Activated naive CD8-positive, alpha-beta T cell (primary cell): ENCODE results near the gene PPP1R14C.
"Not testable (repeated sequence)": the region's sequence is repeated elsewhere in the genome, so short reads cannot be mapped to it uniquely, and the experiment has no call there.

Source experiments
- H3K27ac Mint-ChIP-seq: one replicate; pipeline ENCODE4 v1.8.0; 2021; ENCODE audit warnings: mixed read lengths
- H3K27me3 Mint-ChIP-seq: one replicate; pipeline ENCODE4 v1.8.0; 2021; ENCODE audit warnings: mixed read lengths
- H3K36me3 Mint-ChIP-seq: one replicate; pipeline ENCODE4 v1.8.0; 2021; ENCODE audit warnings: mixed read lengths
- H3K4me1 Mint-ChIP-seq: one replicate; pipeline ENCODE4 v1.8.0; 2021; ENCODE audit warnings: low read depth, mixed read lengths
- H3K4me3 Mint-ChIP-seq: one replicate; pipeline ENCODE4 v1.8.0; 2021; ENCODE audit warnings: mild to moderate bottlenecking, mixed read lengths
- H3K9me3 Mint-ChIP-seq: one replicate; pipeline ENCODE4 v1.8.0; 2021; ENCODE audit warnings: low read depth, mixed read lengths

The PPP1R14C gene

DNA sequence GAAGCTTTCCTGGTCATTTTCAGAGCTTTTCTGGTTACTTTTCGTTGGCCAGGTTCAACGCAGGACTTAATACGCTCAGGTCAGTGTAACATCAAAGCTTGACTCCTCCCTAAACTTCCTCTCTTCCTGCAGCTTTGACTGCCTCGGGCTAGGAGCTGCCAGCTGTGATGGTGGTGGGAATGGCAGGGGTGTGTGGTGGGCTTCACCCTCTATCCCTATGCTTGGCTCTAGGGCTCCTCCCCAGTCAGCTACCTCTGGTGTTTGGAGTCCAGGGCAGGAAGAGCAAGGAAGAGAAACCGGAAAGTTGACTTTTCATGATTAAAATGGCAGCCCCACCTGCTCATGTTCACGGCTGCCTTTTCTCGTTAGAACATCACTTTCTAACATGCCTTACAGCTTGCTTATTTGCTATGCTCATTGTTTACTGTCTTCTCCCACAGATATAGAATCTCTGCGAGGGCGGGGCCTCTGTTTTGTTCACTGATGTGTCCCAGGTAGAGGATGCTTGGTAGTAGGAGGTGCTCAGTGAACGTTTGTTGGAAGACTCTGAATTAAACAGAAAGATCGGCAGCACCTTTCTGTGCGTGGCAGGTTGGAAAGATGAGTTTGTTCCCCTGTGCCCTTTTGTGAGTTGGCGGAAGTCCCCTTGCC, 16.1 kb upstream of the PPP1R14C start:
- Mint-ChIP-seq H3K4me3 (no peak overlapping the region), H3K4me1 (no peaks in the 10 kb centered on the region), H3K36me3 (no peaks in the 10 kb centered on the region), H3K27ac (no peak overlapping the region), H3K27me3 (peaks cover 5% of the 10 kb centered on the region), H3K9me3 (no peaks in the 10 kb centered on the region)

DNA sequence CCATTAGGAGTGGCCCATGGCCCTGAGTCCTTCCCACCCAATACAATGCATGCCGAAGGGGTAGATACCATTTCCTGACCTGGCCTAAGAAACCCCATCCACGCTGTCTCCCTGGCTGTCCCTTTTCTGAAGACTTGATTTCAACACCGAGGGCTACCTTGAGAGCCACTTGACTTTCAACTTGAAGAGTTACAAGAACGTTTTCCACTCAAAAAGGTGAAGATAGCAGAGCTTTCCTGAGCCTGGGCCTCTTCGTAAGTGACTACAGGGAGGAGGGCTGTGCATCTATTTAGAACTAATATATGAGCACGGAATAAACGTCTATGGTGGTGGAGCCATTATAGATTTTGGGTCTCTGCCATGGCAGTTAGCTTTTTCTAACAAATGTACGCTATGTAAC, 14.4 kb upstream of the PPP1R14C start:
- Mint-ChIP-seq H3K27ac (no peak overlapping the region), H3K9me3 (no peaks in the 10 kb centered on the region), H3K36me3 (no peaks in the 10 kb centered on the region), H3K4me1 (no peaks in the 10 kb centered on the region), H3K27me3 (peaks cover 5% of the 10 kb centered on the region), H3K4me3 (no peak overlapping the region)

DNA sequence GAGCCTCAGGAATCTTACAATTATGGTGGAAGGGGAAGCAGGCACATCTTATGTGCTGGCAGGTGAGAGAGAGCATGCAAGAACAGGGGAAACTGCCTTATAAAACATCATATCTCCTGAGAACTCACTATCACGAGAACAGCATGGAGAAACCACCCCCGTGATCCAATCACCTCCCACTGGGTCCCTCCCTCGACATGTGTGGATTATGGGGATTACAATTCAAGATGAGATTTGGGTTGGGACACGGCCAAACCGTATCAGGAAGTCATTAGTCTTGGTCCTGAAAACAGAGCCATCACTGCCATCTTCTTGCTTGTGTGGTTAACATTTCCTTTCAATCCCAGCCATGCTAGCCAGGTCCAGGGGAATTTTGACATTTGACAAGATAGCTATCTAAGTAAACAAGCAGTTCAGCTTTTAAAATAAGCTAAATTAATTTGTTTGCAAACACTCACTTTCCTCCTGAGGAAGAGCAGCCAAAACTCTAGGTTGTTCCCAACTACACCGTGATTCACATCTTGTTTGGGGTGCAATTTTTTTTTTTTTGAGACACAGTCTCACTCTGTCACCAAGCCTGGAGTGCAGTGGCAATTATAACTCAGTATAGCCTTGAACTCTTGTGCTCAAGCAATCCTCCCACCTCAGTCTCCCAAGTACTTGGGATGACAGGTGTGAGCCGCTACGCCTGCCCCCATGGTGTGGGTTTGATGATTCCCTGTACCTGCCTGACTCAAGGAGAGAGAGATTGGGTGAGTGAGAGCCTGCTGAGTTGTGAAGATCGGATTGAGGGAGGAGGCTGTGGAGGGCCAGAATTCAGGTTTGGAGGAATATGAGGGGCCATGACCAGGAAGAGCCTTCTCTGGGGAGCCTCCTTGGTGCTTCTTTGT, 13.0 kb upstream of the PPP1R14C start:
- H3K27me3 Mint-ChIP-seq, result peaks cover 2% of the 10 kb centered on the region
- no peaks in the 10 kb centered on the region for H3K36me3 Mint-ChIP-seq
- no peaks in the 10 kb centered on the region for H3K4me1 Mint-ChIP-seq
- H3K27ac Mint-ChIP-seq, result no peak overlapping the region
- H3K4me3 Mint-ChIP-seq, result no peak overlapping the region
- H3K9me3 Mint-ChIP-seq, result no peaks in the 10 kb centered on the region

DNA sequence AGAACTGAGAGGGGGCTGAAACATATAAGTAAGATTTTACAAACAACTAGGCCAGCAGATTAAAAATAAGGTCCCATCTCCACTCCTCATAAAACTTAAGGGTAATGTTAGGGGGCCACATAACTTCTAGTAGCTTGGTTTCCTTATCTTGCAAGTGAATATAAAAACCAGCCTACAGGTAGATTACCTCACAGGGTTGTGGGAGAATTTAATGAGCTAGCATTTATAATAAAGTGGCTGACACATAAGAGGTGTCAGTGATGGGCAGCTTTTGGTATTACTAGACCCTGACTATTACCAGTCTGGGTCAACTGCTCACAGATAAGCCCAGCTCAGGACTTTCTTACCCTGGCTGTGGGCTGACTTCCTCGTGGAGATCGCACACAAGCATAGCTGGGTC, 9.2 kb upstream of the PPP1R14C start:
- no peaks in the 10 kb centered on the region for H3K36me3 Mint-ChIP-seq
- H3K9me3 Mint-ChIP-seq, result no peaks in the 10 kb centered on the region
- H3K27me3 Mint-ChIP-seq, result peaks cover 7% of the 10 kb centered on the region
- H3K27ac Mint-ChIP-seq, result no peak overlapping the region
- no peaks in the 10 kb centered on the region for H3K4me1 Mint-ChIP-seq
- H3K4me3 Mint-ChIP-seq, result no peak overlapping the region

GRCh38 chr6:150134280-150134920, 8.4 kb upstream of the PPP1R14C start:
- no peaks in the 10 kb centered on the region for H3K4me1 Mint-ChIP-seq
- H3K36me3 Mint-ChIP-seq, result no peaks in the 10 kb centered on the region
- H3K4me3 Mint-ChIP-seq, result no peak overlapping the region
- no peaks in the 10 kb centered on the region for H3K9me3 Mint-ChIP-seq
- H3K27ac Mint-ChIP-seq, result no peak overlapping the region
- peaks cover 10% of the 10 kb centered on the region for H3K27me3 Mint-ChIP-seq

DNA sequence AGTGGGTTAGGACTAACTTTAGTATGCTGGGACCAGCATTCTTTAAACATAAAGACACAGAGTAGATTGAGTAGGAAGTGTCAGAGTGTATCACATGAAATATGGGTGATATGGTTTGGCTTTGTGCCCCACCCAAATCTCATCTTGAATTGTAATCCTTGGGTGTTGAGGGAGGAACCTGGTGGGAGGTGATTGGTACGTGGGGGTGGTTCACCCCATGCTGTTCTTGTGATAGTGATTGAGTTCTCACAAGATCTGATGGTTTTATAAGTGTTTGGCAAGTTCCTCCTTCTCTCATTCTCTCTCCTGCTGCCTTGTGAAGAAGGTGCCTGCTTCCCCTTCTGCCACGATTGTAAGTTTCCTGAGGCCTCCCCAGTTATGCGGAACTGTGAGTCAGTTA, 5.1 kb upstream of the PPP1R14C start:
- H3K27ac Mint-ChIP-seq, result not testable (repeated sequence)

DNA sequence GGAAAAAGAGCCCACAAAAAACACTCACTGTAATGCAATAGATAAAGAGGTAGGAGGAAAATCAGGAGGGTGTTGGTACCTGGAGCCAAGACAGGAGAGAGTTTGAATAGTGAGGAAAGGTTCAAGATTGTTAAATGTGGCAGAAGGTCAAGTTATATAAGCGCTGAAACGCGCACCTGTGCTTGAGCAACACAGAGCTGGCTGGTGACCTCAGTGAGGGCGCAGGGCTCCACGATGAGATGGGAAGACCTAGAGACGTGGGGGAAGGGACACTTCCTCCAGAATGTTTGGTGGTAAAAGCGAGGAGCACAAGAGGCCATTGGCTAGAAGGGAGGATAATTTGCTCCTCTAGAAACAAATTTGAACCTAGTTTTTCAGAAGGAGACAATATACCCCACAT, 4.2 kb upstream of the PPP1R14C start:
- Mint-ChIP-seq H3K36me3 (no peaks in the 10 kb centered on the region), H3K27ac (no peak overlapping the region), H3K4me1 (peaks cover 6% of the 10 kb centered on the region), H3K9me3 (no peaks in the 10 kb centered on the region), H3K4me3 (no peak overlapping the region), H3K27me3 (peaks cover 23% of the 10 kb centered on the region)

More for the DNA sequence above, 5.1 kb upstream of the PPP1R14C start:
- not testable (repeated sequence) for H3K4me3 Mint-ChIP-seq, H3K36me3 Mint-ChIP-seq, H3K9me3 Mint-ChIP-seq, H3K4me1 Mint-ChIP-seq
- H3K27me3 Mint-ChIP-seq, result peaks cover 23% of the 10 kb centered on the region

DNA sequence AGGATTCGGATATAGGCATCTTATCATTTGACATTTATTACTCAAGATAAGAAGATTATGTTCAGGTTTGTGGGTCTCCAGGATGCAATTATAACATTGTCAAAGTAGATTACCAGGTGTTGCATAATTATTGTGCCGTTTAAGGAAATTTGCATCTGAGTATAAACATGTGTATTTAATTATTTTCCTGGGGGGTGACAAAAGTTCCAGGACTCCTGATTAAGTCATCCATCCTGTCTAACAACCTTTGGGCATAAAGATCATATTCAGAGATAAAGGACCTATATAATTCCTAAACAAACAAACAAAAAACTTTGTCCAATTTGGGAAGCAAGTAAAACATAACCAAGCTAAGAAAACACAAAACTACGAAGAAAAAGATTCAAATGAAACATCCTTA, 3.3 kb upstream of the PPP1R14C start:
- no peaks in the 10 kb centered on the region for H3K36me3 Mint-ChIP-seq
- no peaks in the 10 kb centered on the region for H3K9me3 Mint-ChIP-seq
- H3K27me3 Mint-ChIP-seq, result peaks cover 29% of the 10 kb centered on the region
- H3K4me3 Mint-ChIP-seq, result no peak overlapping the region
- peaks cover 9% of the 10 kb centered on the region for H3K4me1 Mint-ChIP-seq
- no peak overlapping the region for H3K27ac Mint-ChIP-seq

DNA sequence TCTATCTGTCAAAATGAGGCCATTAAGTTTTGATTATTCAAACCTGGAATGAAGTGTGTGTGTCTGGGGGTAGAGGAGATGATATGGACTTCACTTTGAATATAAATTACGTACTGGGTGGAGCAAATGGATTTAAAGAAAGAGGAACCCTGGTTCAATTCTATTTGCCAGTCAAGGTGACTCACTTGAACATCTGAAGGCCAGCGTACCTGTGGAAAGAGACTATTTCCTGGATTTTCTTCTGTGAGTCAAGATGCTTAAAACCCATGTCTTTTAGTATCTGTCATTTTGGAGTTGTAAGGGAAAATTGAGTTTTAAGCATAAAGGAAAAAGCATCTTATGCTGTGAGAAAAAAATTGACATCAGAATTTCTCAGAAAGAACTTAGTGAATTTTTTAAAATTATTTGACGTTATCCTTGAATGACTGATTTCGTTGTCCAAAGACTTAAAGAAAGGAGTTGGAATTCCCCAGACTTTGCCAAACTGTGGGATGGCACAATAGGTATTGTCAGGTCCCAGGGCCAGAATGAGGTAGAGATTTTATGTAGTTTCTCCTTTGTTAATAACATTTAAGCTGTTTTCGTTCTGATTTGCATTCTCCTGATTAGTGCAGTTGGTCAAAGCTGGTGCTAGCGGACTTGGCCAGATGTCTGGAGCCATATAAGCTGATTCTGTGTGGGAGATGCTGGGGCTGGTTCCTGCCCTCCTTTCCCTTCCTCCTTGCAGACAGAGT, 2.4 kb upstream of the PPP1R14C start:
- H3K36me3 Mint-ChIP-seq, result no peaks in the 10 kb centered on the region
- no peaks in the 10 kb centered on the region for H3K9me3 Mint-ChIP-seq
- H3K27me3 Mint-ChIP-seq, result peaks cover 36% of the 10 kb centered on the region
- H3K4me3 Mint-ChIP-seq, result no peak overlapping the region
- H3K27ac Mint-ChIP-seq, result no peak overlapping the region
- peaks cover 9% of the 10 kb centered on the region for H3K4me1 Mint-ChIP-seq

GRCh38 chr6:150142097-150142669, 661 bp upstream of the PPP1R14C start:
- H3K4me1 Mint-ChIP-seq, result peaks cover 9% of the 10 kb centered on the region
- H3K27ac Mint-ChIP-seq, result no peak overlapping the region
- H3K27me3 Mint-ChIP-seq, result peaks cover 46% of the 10 kb centered on the region
- no peaks in the 10 kb centered on the region for H3K36me3 Mint-ChIP-seq
- peak overlapping the region; percentile 72 for H3K4me3 Mint-ChIP-seq
- no peaks in the 10 kb centered on the region for H3K9me3 Mint-ChIP-seq

DNA sequence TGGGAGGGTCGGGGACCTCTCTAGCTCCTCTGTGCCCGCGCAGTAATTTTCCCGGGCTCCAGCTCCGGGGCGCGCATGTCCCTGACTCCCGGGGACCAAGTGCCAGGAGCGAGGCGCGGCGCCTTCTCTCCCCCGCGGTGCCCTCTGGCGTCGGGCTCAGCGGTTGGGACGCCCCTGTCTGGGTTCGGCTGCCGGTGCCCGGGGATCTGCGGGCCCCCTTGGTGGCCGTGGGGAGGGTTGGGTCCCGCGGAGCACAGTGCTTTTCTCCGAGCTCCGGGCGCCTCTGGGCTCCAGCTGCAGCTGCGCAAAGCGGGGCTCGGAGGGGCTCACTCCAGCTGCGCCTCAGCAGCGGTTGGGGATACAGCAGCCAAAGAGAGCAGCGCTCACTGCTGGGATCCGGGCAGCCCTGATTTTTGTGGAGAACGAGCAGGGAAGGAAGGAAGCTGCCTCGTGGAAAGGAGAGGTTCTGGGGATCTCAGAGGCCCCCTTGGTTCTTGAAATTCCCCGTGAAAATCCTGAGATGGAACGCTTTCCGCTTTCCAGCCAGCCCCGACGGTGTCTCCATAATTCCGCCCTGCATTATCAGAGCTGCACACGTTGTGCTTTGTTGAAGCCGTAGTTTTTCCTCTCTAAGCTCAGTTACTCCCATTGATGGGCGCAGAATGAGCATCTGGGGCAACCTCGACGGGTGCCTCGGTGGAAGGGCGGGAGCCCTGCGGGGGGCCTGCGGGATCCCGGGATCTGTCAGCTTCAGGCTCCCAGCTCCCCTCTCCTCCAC, 861 bp downstream of the PPP1R14C start:
- Mint-ChIP-seq H3K9me3 (no peaks in the 10 kb centered on the region), H3K4me1 (peaks cover 9% of the 10 kb centered on the region), H3K36me3 (no peaks in the 10 kb centered on the region), H3K4me3 (peak overlapping the region; percentile 62), H3K27ac (no peak overlapping the region), H3K27me3 (peaks cover 48% of the 10 kb centered on the region)

- Mint-ChIP-seq H3K4me1 (peaks cover 9% of the 10 kb centered on the region), H3K27ac (no peak overlapping the region), H3K36me3 (no peaks in the 10 kb centered on the region), H3K9me3 (no peaks in the 10 kb centered on the region), H3K4me3 (peak overlapping the region; percentile 62), H3K27me3 (peaks cover 46% of the 10 kb centered on the region)
These were observed 1.5 kb downstream of the PPP1R14C start for GRCh38 chr6:150144294-150144868.

GRCh38 chr6:150145427-150145826, 2.6 kb downstream of the PPP1R14C start:
- H3K27ac Mint-ChIP-seq, result no peak overlapping the region
- no peaks in the 10 kb centered on the region for H3K36me3 Mint-ChIP-seq
- no peak overlapping the region for H3K4me3 Mint-ChIP-seq
- H3K27me3 Mint-ChIP-seq, result peaks cover 46% of the 10 kb centered on the region
- no peaks in the 10 kb centered on the region for H3K9me3 Mint-ChIP-seq
- H3K4me1 Mint-ChIP-seq, result peaks cover 9% of the 10 kb centered on the region

DNA sequence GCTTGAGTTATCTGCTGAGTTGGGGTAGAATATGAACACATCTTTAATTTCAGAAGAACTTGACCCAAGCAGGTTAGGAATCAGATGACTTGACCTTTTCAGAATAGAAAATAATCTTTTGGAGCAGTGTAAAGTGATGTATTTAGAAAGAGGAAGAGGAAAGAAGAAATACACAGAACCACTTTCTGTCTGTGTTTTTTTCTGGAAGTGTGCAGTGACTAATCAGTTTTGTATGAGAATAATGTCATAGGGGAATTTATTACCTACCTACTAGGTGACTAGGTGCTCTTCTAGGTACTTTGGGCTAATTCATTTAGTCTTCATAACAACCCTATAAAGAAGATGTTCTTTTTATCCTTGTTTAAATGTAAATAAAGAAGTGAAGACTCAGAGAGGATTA, 3.0 kb downstream of the PPP1R14C start:
- Mint-ChIP-seq H3K27me3 (peaks cover 47% of the 10 kb centered on the region), H3K4me1 (peaks cover 9% of the 10 kb centered on the region), H3K36me3 (no peaks in the 10 kb centered on the region), H3K4me3 (no peak overlapping the region), H3K9me3 (no peaks in the 10 kb centered on the region), H3K27ac (no peak overlapping the region)
